HG03039 (cell line): ENCODE measurements around the gene VAMP1.

Experiments used
- ATAC-seq: cut with Tn5 transposase; IDR thresholded peaks from one replicate; pipeline ENCODE4 v1.9.1; 2021; ENCODE audit warnings: mild to moderate bottlenecking, moderate library complexity; ENCODE audit not compliant: unreplicated experiment

VAMP1 gene

DNA sequence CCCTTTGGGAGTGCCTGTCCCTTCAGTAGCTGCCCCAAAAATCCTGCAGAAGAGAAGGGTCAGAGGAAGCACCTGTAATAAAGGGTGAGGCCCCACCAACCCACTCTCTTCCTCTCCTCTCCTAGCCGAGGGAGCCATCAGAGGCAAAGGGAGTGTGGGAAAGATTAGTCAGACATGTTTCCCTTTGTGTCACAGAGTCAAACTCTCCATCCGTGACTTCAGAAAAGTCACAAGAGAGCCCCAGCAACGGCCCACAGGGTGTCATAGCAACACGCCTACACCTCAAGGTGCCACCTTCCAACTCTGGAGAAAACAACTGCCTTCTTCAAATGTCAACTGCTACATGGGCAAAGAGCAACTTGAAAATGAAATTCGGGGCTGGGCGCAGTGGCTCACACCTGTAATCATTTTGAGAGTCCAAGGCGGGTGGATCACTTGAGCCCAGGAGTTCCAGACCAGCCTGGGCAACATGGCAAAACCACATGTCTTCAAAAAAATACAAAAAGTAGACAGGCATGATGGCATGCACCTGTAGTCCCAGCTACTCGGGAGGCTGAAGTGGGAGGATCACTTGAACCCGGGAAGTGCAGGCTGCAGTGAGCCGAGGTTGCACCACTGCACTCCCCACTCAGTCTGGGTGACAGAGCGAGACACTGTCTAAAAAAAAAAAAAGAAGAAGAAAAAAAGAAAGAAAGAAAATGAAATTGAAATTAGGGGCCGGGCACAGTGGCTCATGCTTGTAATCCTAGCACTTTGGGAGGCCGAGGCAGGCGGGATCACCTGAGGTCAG is 43.4 kb downstream of the VAMP1 start:
- no peak for ATAC-seq

DNA sequence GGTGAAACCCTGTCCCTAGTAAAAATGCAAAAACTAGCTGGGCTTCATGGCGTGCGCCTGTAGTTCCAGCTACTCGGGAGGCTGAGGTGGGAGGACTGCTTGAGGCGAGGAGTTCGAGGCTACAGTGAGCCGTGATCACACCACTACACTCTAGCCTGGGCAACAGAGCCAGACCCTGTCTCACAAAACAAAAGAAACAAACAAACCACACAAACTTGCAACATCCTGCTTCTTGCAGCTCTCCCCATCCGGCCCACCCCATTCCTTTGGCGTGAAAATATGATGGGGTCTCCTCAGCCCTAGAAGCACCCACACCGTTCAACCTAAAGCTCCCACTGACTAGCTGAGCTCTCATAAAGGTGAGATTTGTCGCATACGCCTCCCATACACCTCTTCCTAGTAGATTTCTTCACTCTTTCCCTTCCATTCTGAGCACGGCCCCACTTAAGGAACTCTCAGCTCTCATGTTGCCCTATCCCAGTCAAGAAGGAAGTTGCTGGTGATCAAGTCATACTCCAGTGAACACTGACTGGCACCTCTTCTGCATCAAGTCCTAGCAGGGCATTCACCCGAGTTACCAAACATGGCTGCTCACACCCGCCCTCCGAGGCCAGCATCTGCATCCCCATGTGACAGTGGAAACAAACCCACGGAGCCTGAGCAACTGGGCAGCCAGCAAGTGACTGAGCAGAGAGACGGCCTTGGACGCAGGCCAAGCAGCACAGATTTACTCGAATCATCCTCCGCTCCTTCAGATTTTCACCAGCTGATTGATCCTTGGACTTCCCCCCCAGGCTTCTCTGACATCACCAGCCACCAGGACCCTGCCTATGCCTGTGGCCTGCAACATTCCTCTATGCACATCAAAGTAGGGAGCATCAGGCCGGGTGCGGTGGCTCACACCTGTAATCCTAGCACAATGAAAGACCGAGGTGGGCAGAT is 44.6 kb downstream of the VAMP1 start:
- ATAC-seq: no peak

DNA sequence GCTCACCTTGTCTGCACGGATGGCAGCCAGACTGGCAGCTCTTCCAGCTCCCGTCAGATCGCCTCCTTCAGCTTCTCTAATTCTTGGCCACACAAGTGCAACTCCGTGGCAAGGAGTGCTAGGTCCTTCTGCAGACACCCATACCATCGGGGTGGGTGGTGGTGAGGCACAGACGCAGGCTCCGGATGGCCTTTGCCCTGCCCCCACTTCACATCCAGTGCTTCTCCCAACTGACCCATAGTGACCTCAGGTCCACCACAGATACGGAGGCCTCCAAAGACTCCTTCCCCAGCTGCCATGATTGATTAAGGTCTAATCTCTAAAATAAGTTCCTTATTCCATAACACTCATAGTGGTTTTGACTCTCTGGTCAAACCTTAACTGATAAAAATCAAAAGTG is 45.6 kb downstream of the VAMP1 start:
- no peak for ATAC-seq

DNA sequence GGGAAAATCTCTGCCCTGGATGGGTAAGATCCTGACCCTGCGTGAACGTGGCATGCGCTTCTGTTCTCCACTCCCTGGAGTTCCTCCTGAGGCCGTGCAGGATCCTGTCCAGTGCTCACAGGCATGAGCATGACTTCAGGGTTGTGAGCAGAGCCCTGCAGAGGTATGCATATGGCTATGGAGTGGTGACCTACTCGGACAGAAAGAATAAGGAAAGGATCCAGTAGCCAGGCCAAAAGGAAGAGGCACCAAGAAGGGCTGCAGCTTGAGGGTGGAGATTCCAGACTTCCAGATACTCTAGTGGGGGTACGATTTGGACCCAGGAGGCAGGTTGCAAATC is 46.5 kb downstream of the VAMP1 start:
- ATAC-seq: no peak

DNA sequence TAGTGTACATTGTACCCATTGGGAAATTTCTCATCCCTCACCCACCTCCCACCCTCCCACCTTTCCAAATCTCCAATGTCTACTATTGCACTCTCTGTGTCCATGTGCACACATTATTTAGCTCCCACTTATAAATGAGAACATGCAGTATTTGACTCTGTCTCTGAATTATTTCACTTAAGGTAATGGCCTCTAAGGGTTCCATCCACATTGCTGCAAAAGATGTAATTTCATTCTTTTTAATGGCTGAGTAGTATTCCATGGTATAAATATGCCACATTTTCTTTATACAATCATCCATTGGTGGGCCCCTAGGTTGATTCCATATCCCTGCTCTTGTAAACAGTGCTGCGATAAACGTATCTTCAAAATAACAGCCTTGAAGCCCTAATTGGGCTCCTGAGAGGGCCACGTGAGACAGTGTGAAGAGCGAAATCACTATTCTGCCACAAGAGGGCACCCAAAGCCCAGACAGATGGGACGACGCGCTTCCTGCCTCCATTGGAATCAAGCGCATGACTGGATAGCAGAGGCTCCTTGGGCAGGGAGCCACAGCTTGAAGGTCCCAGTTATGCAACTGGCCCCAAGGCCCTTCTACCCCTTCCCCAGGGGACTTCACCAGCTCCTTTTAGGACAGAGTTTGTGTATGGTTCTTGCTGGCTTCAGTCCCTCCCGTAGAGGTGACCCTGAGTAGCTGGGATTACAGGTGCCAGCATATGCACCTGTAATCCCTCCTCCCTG is 47.0 kb downstream of the VAMP1 start:
- ATAC-seq: no peak

DNA sequence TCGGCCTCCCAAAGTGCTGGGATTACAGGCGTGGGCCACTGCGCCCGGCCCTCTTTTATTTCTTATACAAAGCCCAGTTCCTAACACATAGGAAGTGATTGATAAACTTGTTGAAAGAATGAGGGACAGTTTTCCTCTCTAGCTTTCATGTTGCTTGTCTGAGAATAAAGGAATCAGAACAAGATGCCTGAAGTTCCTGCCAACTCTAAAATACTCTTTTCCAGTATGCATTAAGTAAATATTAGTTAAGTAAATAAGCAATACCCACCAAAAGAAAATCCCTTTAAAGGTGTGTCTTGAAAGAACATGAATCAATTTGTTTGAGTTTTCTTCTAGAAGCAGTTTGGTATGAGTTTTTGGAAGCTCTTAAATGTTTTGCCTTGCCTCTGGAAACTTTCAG is 50.1 kb downstream of the VAMP1 start:
- ATAC-seq: no peak

DNA sequence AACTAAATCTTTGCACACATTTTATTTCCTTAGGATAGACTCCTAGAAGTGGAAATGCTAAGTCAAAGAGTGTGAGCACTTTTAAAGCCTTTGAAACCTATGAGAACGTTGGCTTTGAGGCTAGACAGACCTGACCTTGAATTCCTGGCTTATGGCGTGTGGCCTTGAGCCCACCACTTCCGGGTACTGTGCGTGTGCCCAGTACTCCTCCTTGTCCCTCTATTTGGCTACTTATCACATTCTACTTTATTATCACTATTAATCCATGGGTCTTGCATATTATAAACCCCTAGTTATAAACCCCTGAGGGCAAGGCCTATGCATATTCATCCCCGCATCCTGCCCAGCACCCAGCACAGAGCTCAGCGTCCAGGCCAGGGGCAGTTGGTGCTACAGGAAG is 51.7 kb downstream of the VAMP1 start:
- ATAC-seq: no peak

DNA sequence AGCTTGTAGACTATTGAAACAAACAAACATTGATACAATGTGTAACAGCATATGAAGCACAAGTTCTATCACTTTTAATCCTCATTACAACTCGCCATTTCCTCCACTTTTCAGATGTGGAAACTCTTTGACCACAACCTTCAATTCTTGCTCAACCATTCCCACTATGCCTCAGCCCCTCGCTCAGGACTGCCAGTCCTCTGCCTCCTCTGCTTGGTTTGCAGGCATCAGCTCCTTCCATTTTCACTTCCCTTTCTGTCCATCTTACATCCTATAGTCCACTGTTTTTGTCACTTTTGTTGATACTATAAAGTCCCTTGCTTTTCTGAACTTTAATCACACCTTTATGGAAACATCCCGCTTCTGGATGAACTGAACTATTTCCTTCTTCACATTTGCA is 53.9 kb downstream of the VAMP1 start:
- ATAC-seq: no peak
